OCI-M1 (cell line): ENCODE data around the gene CCDC178.

Source experiments
- DNase-seq: peaks from one replicate; lab custom pipeline; 2025; lab: John Stamatoyannopoulos, UW

The CCDC178 gene

DNA sequence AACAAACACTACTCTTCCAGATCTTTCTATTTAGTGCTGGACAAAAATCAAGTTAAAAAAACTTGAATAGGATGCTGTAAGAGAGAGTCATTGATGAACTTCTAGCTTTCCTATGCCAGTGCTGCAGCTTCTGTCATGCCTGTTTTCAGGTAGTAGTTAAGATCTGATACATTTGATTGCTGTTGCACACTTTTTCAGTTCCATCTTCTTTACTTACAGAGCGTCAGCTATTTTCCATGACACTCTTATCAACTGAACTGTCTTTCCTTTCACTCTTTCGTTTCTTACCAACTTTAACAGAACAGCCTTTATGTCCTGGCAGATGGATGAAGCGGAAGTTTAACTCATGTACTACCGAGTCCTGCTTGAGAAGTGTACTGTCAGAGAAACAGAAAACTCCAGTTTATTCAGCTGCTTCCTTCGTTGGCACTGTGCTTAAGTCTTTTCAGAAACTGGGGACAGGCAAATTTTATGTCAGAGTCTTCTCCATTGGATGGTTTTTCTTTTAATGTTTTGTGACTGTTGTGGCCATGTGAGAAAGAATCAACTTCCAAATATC, 521.8 kb downstream of the CCDC178 start:
- no peak for DNase-seq

- no peak for DNase-seq
Observed at GRCh38 chr18:32915516-32915915, 525.0 kb downstream of the CCDC178 start.

DNA sequence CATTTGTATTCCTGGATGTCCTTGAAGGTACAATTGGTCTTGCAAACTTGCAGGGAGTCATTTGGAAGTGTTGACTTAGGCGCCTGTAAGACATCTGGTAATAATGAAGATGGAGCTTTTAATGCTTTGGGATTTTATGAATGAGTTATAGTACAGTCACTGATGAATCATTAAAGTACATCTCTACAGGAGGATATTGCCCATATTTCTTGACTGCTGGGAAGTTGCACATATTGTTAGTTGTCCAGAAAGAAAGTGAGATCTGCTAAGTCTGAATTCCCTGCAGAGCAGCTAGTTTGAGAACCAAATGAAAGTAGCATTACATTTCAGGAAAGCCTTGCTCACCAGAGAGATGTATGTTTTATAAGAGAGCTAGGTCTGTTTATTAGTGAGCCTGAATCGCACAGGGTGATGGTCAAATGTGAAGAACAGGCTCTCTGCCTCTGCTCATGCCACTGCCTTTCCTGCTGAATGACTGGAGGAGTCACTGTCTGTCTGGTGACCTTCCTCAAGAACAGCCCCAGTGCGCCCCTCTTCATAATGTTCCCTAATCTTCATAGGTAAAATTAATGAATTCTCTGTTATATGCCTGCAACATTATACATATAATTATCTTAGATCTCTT, 528.7 kb downstream of the CCDC178 start:
- no peak for DNase-seq

- no peak for DNase-seq
Observed at GRCh38 chr18:32910694-32911296, 529.7 kb downstream of the CCDC178 start.

DNA sequence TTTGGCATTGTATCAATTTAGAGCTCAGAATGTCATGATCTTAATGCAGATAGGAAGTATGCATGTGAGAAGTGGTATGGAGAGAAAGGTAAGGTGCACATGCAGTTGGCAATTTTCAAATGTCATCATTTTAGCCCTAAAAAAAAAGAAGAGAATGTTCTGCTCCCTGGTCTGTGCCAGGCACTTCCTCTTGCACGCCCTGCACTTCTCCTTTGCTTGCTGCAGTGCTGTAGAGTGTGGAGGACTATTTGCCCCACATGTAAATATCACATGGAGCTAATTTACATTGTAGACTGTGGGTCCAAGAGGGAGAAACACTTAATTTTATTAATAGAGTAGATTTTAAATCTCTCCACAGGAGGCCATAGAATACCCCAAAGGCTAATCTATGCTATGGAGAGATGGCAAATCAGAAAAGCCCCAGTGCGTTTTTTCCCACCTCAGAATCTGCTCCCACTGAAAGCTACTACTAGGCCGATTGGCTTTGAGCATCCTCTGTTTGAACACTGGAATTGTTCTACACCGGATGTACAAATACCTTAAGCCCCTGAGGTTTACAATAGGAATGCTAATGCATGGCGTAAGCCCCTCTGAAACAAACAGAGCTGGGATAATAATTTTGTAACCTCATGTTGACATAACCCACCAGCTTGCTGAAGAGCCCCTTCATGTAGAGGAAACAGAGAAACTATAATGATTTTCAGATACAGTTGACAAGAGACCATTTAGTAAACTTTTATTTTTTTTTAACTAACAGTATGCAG, 530.5 kb downstream of the CCDC178 start:
- no peak for DNase-seq

GRCh38 chr18:32908424-32908805, 532.1 kb downstream of the CCDC178 start:
- DNase-seq = no peak

- no peak for DNase-seq
Observed at GRCh38 chr18:32907648-32908423, 532.7 kb downstream of the CCDC178 start.

DNA sequence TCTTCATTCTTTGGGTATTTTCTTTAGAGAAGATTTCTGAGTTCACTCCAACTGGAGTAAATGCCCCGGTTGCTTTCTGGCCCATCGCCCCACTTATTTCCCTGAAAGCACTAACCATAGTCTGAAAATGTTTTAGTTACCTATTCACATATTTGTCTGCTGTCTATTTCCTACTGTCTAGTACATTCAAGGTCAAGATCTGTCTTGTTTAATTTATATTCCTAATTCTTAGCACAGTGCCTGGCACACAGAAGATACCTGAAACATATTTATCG, 533.3 kb downstream of the CCDC178 start:
- no peak for DNase-seq

- DNase-seq = peak; percentile 25
Observed at GRCh38 chr18:32906506-32907310, 533.8 kb downstream of the CCDC178 start.

- DNase-seq = no peak
Observed at GRCh38 chr18:32905651-32906050, 534.9 kb downstream of the CCDC178 start.

DNA sequence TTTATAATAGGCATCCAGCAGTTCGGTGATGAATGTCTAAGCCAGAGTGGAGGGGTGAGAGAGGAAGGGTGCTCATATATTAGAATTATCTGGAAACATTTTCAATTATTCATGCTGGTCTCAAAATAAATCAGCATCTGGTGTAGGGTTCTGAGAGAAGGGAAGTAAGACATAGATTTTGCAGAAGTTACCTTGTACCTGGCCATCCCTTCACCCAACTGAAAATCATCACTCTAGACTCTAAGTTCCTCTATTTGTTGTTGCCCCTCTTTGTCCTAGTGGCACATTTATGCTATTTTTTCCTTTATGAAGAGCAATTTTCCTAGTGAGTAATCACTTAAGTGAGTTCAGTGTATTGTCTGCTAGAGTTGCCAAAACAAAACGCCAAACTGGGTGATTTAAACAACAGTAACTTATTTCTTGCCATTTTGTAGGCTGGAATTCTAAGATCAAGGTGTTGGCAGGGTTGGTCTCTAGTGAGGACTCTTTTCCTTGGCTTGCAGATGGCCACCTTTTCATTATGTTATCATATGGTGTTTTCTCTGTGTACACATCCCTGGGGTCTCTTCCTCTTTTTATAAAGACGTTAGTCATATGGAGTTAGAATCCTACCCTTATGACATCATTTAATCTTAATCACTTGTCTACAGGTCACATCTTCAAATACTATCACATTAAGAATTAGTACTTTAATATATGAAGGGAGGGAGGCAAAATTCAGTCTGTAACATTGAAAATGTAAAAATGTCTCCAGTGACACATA, 537.8 kb downstream of the CCDC178 start:
- DNase-seq = peak; percentile 6

- DNase-seq = peak; percentile 40
Observed at GRCh38 chr18:32899819-32900218, 540.7 kb downstream of the CCDC178 start.

- peak; percentile 7 for DNase-seq
Observed at GRCh38 chr18:32896776-32897547, 543.6 kb downstream of the CCDC178 start.

DNA sequence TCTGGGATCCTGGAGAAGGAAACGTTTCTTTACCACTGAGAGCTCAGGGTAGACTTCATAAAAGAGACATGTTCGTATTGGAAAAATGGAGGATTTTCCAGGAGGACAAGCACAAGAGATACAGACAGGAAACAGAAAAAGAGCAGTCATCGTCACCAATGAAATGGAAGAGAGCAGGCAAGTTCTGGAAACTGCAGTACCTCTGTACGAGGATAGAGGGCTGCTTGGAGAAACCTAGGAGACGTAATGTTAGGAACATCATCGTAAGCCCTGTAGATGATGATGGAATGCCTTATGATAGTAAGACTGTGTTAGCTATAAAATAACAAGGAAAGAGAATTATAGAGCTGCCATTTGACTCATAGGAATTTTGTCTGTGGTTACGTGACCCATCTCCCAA, 546.6 kb downstream of the CCDC178 start:
- DNase-seq = peak; percentile 7

DNA sequence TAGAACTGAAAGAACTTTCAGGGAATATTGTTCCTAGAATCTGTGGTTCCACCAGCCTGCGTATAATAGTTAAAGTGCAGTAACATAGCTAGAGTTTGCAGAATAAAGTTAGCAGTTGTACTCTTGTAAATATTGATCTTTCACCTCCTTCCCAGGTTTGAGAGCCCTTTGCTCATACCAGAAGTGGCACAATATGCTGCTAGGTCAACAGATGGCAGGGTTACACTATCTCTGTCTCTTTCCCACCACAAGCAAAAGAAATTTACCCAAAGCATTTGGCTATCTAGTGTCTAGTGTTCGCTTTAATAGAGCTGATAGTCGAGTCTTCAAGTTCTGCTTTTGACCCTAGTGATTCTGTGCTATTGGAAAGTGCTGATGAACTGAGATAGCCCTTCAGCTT, 548.7 kb downstream of the CCDC178 start:
- peak; percentile 48 for DNase-seq

DNA sequence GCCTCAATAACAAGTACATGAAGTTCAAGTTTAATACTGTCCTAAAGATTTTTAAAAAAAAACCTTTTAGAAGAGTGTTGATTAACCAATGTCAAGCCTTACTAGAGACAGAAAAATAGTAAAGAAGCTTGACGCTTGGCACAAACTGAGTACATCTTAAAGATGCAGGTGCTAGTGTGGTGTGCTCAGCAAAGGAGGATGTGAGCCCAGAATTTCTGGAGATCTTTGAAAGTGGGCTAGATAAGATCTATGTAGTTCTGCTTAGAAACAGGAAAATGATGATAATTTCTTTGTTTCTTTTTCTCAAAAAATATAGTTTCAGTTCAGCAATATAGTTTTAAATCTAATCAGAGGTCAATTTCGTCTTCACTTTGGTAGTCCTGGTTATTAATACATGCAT, 549.4 kb downstream of the CCDC178 start:
- no peak for DNase-seq

- no peak for DNase-seq
Observed at GRCh38 chr18:32889615-32890593, 550.6 kb downstream of the CCDC178 start.

- no peak for DNase-seq
Observed at GRCh38 chr18:32888306-32888705, 552.2 kb downstream of the CCDC178 start.
